Measurements from ENCODE around the gene CTNNBL1.

DNA sequence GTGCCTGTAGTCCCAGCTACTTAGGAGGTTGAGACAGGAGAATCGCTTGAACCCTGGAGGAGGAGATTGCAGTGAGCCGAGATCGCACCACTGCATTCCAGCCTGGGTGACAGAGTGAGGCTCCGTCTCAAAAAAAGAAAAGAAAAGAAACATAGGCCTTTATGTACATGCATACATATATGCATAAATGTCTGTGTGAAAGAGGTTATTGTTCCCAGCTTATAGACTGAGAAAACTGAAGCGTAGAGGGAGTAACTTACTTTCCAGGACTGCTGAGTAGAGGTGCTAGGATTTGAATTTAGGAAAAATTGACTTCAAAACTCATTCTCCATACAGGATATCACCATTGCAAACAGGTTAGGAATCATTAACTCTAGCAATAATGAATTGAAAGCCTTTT lies 32.0 kb downstream of the CTNNBL1 start:
- TF ChIP-seq EZH2 (IDR thresholded peaks at IDR 0.05; ENCODE audit: insufficient read depth, poor library complexity, severe bottlenecking): no peak
- no peak for TF ChIP-seq EZH2phosphoT487 (IDR thresholded peaks at IDR 0.05; ENCODE audit: insufficient read depth, low read depth)

Measured in GM23248 (cell line).